Measurements from ENCODE around the gene CCL5.

- TF ChIP-seq CTCF (IDR thresholded peaks at IDR 0.05; ENCODE audit: insufficient read depth, low read length) (no peak), REST (IDR thresholded peaks at IDR 0.05; ENCODE audit: insufficient replicate concordance, low read depth) (no peak), POLR2AphosphoS5 (IDR thresholded peaks at IDR 0.05; ENCODE audit: low read depth) (no peak), GABPA (IDR thresholded peaks at IDR 0.05; ENCODE audit: low read depth) (no peak), SPI1 (IDR thresholded peaks at IDR 0.05; ENCODE audit: borderline replicate concordance, low read depth) (no peak)
Measured at GRCh38 chr17:35865412-35866340, 14.5 kb downstream of the CCL5 start.
